HepG2 (cell line): ENCODE data around the gene TAF8. TPM values are rescaled to one million over a fixed set of nuclear protein-coding genes. Genes with fewer than 3 reads are reported as not detected.
A peak's percentile ranks its signal among the peaks of the same experiment; 100 is the strongest.

ENCODE experiments used
- E2F2 ChIP-seq: sonication (generic); formaldehyde crosslinking; IDR thresholded peaks from 2 replicates; pipeline ENCODE4 v1.4.0; 2020; ENCODE audit warnings: missing genetic modification reagents, borderline replicate concordance
- EED ChIP-seq: sonication (generic); formaldehyde crosslinking; IDR thresholded peaks from 2 replicates; pipeline ENCODE4 v1.5.0; 2020; ENCODE audit warnings: mild to moderate bottlenecking, missing genetic modification reagents
- MYC ChIP-seq: sonication (generic); formaldehyde crosslinking; IDR thresholded peaks from 2 replicates; pipeline ENCODE4 v1.9.0; 2021; ENCODE audit warnings: missing genetic modification reagents, borderline replicate concordance
- RFX3 ChIP-seq: IDR thresholded peaks from 2 replicates; pipeline ENCODE4 v1.6.1; 2016; ENCODE audit warnings: missing biosample characterization, missing genetic modification reagents
- SNRNP70 ChIP-seq: fragments of 200-400 bp; formaldehyde crosslinking; IDR thresholded peaks from 2 replicates; pipeline ENCODE4 v1.6.1; 2017; ENCODE audit warnings: mild to moderate bottlenecking, low read depth, low read length, moderate library complexity
- SSRP1 ChIP-seq: IDR thresholded peaks from 2 replicates; pipeline ENCODE4 v1.6.1; 2016; ENCODE audit warnings: control low read depth
- ZBTB26 ChIP-seq: IDR thresholded peaks from 2 replicates; pipeline ENCODE4 v1.6.1; 2016; ENCODE audit warnings: missing compliant biosample characterization, missing genetic modification reagents, borderline replicate concordance
- ZNF138 ChIP-seq: sonication (generic); formaldehyde crosslinking; IDR thresholded peaks from 2 replicates; pipeline ENCODE4 v1.5.0; 2020; ENCODE audit warnings: mild to moderate bottlenecking, low read depth, missing genetic modification reagents
- ZNF577 ChIP-seq: sonication (generic); formaldehyde crosslinking; IDR thresholded peaks from 2 replicates; pipeline ENCODE4 v1.4.0; 2020; ENCODE audit warnings: mild to moderate bottlenecking, low read depth, missing genetic modification reagents, borderline replicate concordance
- ZNF800 ChIP-seq: sonication (generic); formaldehyde crosslinking; IDR thresholded peaks from 2 replicates; pipeline ENCODE4 v1.4.0; 2020; ENCODE audit warnings: missing genetic modification reagents
- polyA plus RNA-seq, 8 experiments: library from polyadenylated mRNA; depleted of rRNA in 3 of 8; stranded (reverse) in 7 of 8; unstranded in 1 of 8; fragments of >200 nt; fragmentation: Illumina TruSeq in 4 of 8; extraction: Trizol in 4 of 8; gene quantifications; 2 replicates each; pipeline versions ENCODE4 v1.2.1 to v1.2.3, GENCODE V29; 2011 to 2016; ENCODE audit warnings: low read depth in 4 of 8, missing spikeins in 1 of 8, mixed read lengths in 1 of 8; ENCODE audit not compliant: insufficient read depth in 1 of 8
- total RNA-seq, 5 experiments: library from RNA; depleted of rRNA; stranded (reverse); fragments of >200 nt; fragmentation: Illumina TruSeq; extraction: Trizol; gene quantifications; 2 replicates each; pipeline ENCODE4 v1.2.3, GENCODE V29; 2016; ENCODE audit warnings: low read depth in 1 of 5
- TF ChIP-seq, protein P1 (sequence below): sonication (generic); formaldehyde crosslinking; IDR thresholded peaks from 2 replicates; pipeline ENCODE4 v1.4.0; 2020; ENCODE audit warnings: missing genetic modification reagents, borderline replicate concordance
- TF ChIP-seq, protein P2 (sequence below), 2 experiments: sonication (generic) in 1 of 2; formaldehyde crosslinking in 1 of 2; IDR thresholded peaks; 2 replicates each; pipeline versions ENCODE4 v1.4.0 to v1.6.1; 2018 to 2020; ENCODE audit warnings: missing genetic modification reagents in 2 of 2, borderline replicate concordance in 1 of 2, low read depth in 1 of 2, mild to moderate bottlenecking in 1 of 2, missing biosample characterization in 1 of 2
- TF ChIP-seq, protein P3 (sequence below): sonication (generic); formaldehyde crosslinking; IDR thresholded peaks from 2 replicates; pipeline ENCODE4 v1.4.0; 2020; ENCODE audit warnings: missing genetic modification reagents

TAF8 gene
- total and polyA plus RNA-seq, 2 of the 13 experiments (the other 11 are each of a cell fraction or from before 2014, with no cell fraction given) = 25.2 to 25.8 TPM

GRCh38 chr6:42050297-42051267, at the start of gene TAF8 (continued):
- peak; percentile 82 for TF ChIP-seq ZNF800
- TF ChIP-seq ZNF138 = no peak
- TF ChIP-seq, protein P1, sequence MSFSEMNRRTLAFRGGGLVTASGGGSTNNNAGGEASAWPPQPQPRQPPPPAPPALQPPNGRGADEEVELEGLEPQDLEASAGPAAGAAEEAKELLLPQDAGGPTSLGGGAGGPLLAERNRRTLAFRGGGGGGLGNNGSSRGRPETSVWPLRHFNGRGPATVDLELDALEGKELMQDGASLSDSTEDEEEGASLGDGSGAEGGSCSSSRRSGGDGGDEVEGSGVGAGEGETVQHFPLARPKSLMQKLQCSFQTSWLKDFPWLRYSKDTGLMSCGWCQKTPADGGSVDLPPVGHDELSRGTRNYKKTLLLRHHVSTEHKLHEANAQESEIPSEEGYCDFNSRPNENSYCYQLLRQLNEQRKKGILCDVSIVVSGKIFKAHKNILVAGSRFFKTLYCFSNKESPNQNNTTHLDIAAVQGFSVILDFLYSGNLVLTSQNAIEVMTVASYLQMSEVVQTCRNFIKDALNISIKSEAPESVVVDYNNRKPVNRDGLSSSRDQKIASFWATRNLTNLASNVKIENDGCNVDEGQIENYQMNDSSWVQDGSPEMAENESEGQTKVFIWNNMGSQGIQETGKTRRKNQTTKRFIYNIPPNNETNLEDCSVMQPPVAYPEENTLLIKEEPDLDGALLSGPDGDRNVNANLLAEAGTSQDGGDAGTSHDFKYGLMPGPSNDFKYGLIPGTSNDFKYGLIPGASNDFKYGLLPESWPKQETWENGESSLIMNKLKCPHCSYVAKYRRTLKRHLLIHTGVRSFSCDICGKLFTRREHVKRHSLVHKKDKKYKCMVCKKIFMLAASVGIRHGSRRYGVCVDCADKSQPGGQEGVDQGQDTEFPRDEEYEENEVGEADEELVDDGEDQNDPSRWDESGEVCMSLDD (CRISPR knock-in tag) = peak; percentile 78; the same call in 1 of the 2 replicates
- TF ChIP-seq SNRNP70 = no peak
- no peak for TF ChIP-seq SSRP1
- TF ChIP-seq, protein P2, sequence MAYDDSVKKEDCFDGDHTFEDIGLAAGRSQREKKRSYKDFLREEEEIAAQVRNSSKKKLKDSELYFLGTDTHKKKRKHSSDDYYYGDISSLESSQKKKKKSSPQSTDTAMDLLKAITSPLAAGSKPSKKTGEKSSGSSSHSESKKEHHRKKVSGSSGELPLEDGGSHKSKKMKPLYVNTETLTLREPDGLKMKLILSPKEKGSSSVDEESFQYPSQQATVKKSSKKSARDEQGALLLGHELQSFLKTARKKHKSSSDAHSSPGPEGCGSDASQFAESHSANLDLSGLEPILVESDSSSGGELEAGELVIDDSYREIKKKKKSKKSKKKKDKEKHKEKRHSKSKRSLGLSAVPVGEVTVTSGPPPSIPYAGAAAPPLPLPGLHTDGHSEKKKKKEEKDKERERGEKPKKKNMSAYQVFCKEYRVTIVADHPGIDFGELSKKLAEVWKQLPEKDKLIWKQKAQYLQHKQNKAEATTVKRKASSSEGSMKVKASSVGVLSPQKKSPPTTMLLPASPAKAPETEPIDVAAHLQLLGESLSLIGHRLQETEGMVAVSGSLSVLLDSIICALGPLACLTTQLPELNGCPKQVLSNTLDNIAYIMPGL (CRISPR knock-in tag; IDR thresholded peaks at IDR 0.05; ENCODE audit: borderline replicate concordance in 1 of 2, low read depth in 1 of 2) = peak; percentile 88 to 89
- TF ChIP-seq ZNF577 (CRISPR knock-in tag) = no peak
- TF ChIP-seq EED (CRISPR knock-in tag) = no peak
- peak; percentile 91 for TF ChIP-seq MYC
- TF ChIP-seq, protein P3, sequence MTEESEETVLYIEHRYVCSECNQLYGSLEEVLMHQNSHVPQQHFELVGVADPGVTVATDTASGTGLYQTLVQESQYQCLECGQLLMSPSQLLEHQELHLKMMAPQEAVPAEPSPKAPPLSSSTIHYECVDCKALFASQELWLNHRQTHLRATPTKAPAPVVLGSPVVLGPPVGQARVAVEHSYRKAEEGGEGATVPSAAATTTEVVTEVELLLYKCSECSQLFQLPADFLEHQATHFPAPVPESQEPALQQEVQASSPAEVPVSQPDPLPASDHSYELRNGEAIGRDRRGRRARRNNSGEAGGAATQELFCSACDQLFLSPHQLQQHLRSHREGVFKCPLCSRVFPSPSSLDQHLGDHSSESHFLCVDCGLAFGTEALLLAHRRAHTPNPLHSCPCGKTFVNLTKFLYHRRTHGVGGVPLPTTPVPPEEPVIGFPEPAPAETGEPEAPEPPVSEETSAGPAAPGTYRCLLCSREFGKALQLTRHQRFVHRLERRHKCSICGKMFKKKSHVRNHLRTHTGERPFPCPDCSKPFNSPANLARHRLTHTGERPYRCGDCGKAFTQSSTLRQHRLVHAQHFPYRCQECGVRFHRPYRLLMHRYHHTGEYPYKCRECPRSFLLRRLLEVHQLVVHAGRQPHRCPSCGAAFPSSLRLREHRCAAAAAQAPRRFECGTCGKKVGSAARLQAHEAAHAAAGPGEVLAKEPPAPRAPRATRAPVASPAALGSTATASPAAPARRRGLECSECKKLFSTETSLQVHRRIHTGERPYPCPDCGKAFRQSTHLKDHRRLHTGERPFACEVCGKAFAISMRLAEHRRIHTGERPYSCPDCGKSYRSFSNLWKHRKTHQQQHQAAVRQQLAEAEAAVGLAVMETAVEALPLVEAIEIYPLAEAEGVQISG (CRISPR knock-in tag) = peak; percentile 97
- peak; percentile 48; the same call in 1 of the 2 replicates for TF ChIP-seq E2F2 (CRISPR knock-in tag)
- no peak for TF ChIP-seq ZBTB26 (CRISPR knock-in tag)
- TF ChIP-seq RFX3 (CRISPR knock-in tag) = no peak
